Measurements from ENCODE around the gene EMX2. TPM values are rescaled to one million over a fixed set of nuclear protein-coding genes. Genes with fewer than 3 reads are reported as not detected.

The EMX2 gene
- total and polyA plus RNA-seq, 2 donors (not counting 3 experiments of a cell fraction or from before 2014, with no cell fraction given), result not detected

GRCh38 chr10:117496031-117496430 lies 46.5 kb upstream of the EMX2 start:
- no peaks in the 10 kb centered on the region for H3K36me3 ChIP-seq (ENCODE audit: control insufficient read depth in 2 of 2, extremely low read depth in 1 of 2, insufficient read depth in 2 of 2, low read length in 2 of 2)
- H3K4me1 ChIP-seq (ENCODE audit: control insufficient read depth, extremely low read depth, insufficient read depth, low read length), result no peaks in the 10 kb centered on the region
- H4K20me1 ChIP-seq (replicated peaks; ENCODE audit: control insufficient read depth, extremely low read depth, insufficient read depth, low read length), result no peaks in the 10 kb centered on the region
- H3K9me3 ChIP-seq (replicated peaks; ENCODE audit: control insufficient read depth, insufficient read depth, low read length), result no peaks in the 10 kb centered on the region
- no peak for FAIRE-seq
- no peaks in the 10 kb centered on the region for H3K79me2 ChIP-seq (ENCODE audit: control insufficient read depth, insufficient read depth, low read length)
- POLR2A ChIA-PET, result no interaction called here
- dilution Hi-C loops (cut with MboI; ENCODE audit: extremely low pct_ligation_motif_present, low sequenced_read_pairs), result no loop called here
- peaks cover 13% of the 10 kb centered on the region in 2 experiments for H3K27me3 ChIP-seq (ENCODE audit: control insufficient read depth in 2 of 2, insufficient read depth in 2 of 2, low read length in 2 of 2)
- no peaks in the 10 kb centered on the region for H3K9me1 ChIP-seq (replicated peaks; ENCODE audit: control insufficient read depth, extremely low read depth, insufficient read depth, low read length)
- no peak overlapping the region for H3K9ac ChIP-seq (replicated peaks; ENCODE audit: extremely low read depth, insufficient read depth, low read length)
- H3K27ac ChIP-seq (ENCODE audit: insufficient read depth, low read depth, low read length), result no peak overlapping the region
- DNase-seq (ENCODE audit: low read depth, low spot score), result no peak
- H3K4me2 ChIP-seq (ENCODE audit: insufficient read depth, low read length), result no peak overlapping the region
- intact Hi-C loops (cut with micrococcal nuclease), result loop anchor here (1.0 to 10.0 kb wide), 8 partner anchors 43 to 1048 kb away; no protein-coding TSS in a partner anchor
- H2AFZ ChIP-seq (ENCODE audit: low read depth, low read length), result no peak overlapping the region
- CTCF ChIA-PET, result interaction anchor here (0.6 to 7.0 kb wide), 23 partner anchors 9 to 1098 kb away, joined by 3 to 133 read pairs (median 11); no protein-coding TSS in a partner anchor
- no TSS peak for BruUV-seq (replicated peaks)
- TF ChIP-seq POLR2A (IDR thresholded peaks at IDR 0.05; ENCODE audit: low read depth, low read length) (no peak), MAX (IDR thresholded peaks at IDR 0.05; ENCODE audit: insufficient read depth, insufficient read length) (no peak), POLR2AphosphoS5 (IDR thresholded peaks at IDR 0.05; ENCODE audit: insufficient read depth, low read depth, low read length) (no peak), FOS (IDR thresholded peaks at IDR 0.05; ENCODE audit: borderline replicate concordance, insufficient read depth, low read length) (no peak), MYC (IDR thresholded peaks at IDR 0.05; ENCODE audit: low read depth, low read length) (no peak), JUN (IDR thresholded peaks at IDR 0.05; ENCODE audit: borderline replicate concordance, insufficient read depth, insufficient read length, low read depth) (no peak), GATA2 (IDR thresholded peaks at IDR 0.05; ENCODE audit: insufficient read depth, insufficient read length, low read depth, low read length) (no peak), CTCF (IDR thresholded peaks at IDR 0.05; ENCODE audit: extremely low read depth in 1 of 2, insufficient read depth in 1 of 2, low read depth in 1 of 2, low read length in 2 of 2) (no peak), EZH2 (IDR thresholded peaks at IDR 0.05; ENCODE audit: borderline replicate concordance, low read depth, low read length, severe bottlenecking) (no peak)
- no peak overlapping the region for H3K4me3 ChIP-seq (replicated peaks in 1 of 3; ENCODE audit: insufficient read depth in 1 of 3, low read depth in 1 of 3, low read length in 3 of 3)
